Heart right ventricle (tissue), 16 donors: Measurements from ENCODE around the gene KIF21B. TPM values are rescaled to one million over a fixed set of nuclear protein-coding genes. Genes with fewer than 3 reads are reported as not detected.

Experiments
- ATAC-seq, 8 donors: fragments of 200-7000 bp; cut with Tn5 transposase; one replicate each; pipeline ENCODE4 v1.9.1; 2020; ENCODE audit warnings: mild to moderate bottlenecking in 8 of 8, moderate library complexity in 8 of 8, moderate number of reproducible peaks in 1 of 8
- DNase-seq, 2 donors: peaks; one replicate each; pipeline ENCODE4 v3.0.0-alpha.2; 2020
- H3K27ac ChIP-seq, 10 donors: fragments of 200-600 bp; sonication (generic) in 2 of 10; one replicate each; pipeline versions ENCODE4 v1.5.0 to v1.8.0; 2020 to 2022; ENCODE audit warnings: mild to moderate bottlenecking in 3 of 10
- H3K27me3 ChIP-seq, 7 donors: fragments of 200-600 bp; one replicate each; pipeline ENCODE4 v1.8.0; 2021 to 2022; ENCODE audit warnings: mild to moderate bottlenecking in 2 of 7
- H3K36me3 ChIP-seq, 9 donors: fragments of 200-600 bp; sonication (generic) in 1 of 9; one replicate each; pipeline versions ENCODE4 v1.5.0 to v1.8.0; 2020 to 2022; ENCODE audit warnings: mild to moderate bottlenecking in 2 of 9
- H3K4me1 ChIP-seq, 9 donors: fragments of 200-600 bp; sonication (generic) in 1 of 9; one replicate each; pipeline versions ENCODE4 v1.5.0 to v1.8.0; 2020 to 2022; ENCODE audit warnings: mild to moderate bottlenecking in 4 of 9
- H3K4me3 ChIP-seq, 10 donors: fragments of 200-600 bp; sonication (generic) in 2 of 10; one replicate each; pipeline versions ENCODE4 v1.5.0 to v1.8.0; 2020 to 2022; ENCODE audit warnings: mild to moderate bottlenecking in 7 of 10, moderate library complexity in 2 of 10
- H3K9me3 ChIP-seq, 11 donors: fragments of 200-600 bp in 10 of 11; sonication (generic) in 2 of 11; one replicate each; pipeline versions ENCODE4 v1.5.0 to v1.8.0; 2013 to 2022; ENCODE audit warnings: mild to moderate bottlenecking in 2 of 11, control low read depth in 1 of 11, moderate library complexity in 1 of 11
- WGBS, 2 donors: extraction: QIAGEN DNeasy Blood & Tissue Kit; methylation state at CpG; one replicate each; pipeline ENCODE4 v1.1.7; 2013; ENCODE audit warnings: inconsistent platforms in 1 of 2; 5-methylcytosine and 5-hydroxymethylcytosine counted together
- intact Hi-C, 10 donors: fragments of 100-400 bp; cut with DNase I; formaldehyde crosslinking; loops; one replicate each; pipeline versions ENCODE4 v1.11.1 to v1.14.2; 2022
- polyA plus RNA-seq, 2 donors: library from polyadenylated mRNA; stranded (reverse); fragments of 200-250 nt; gene quantifications; one replicate each; pipeline ENCODE4 v1.2.3, GENCODE V29; 2013
- total RNA-seq, 10 donors: library from RNA; stranded (reverse); fragmentation: NEBNext Ultra II Directional in 3 of 10; extraction: Animal tissue kit (Norgen Biotek cat#: 25700) in 3 of 10; gene quantifications; one replicate each; pipeline versions ENCODE4 v1.2.1 to v1.2.4, GENCODE V29; 2021 to 2023
- TF ChIP-seq, protein P1 (sequence below), 9 donors: fragments of 200-600 bp; sonication (generic) in 2 of 9; IDR thresholded peaks; one replicate each; pipeline versions ENCODE4 v1.5.0 to v1.8.0; 2021 to 2022; ENCODE audit warnings: antibody characterized with exemption in 9 of 9, mild to moderate bottlenecking in 5 of 9, moderate library complexity in 1 of 9
- donor health status: Arrhythmogenic right ventricular cardiomyopathy.
- donor health status: ischemic (EF 13 %, LVEDD 7.1; RV severe dilation, severe dysfunction).
- donor health status: healthy with polysubstance abuse.
- donor health status: DM: no; HTN: yes; CAD: no.
- donor health status: DM: no; HTN: no; CAD: no.
- donor health status: ischemic (EF 25% LVEDD 6.9; RV normal size, moderate dysfunction).
- donor health status: ischemic (EF 25% LVEDD 5.7; RV mildly dilated, moderate dysfunction).
- donor health status: healthy.
- donor health status: DM: yes; HTN: yes; CAD: no.
- donor health status: Ischemic cardiomyopathy.
- donor health status: ischemic (EF 35%, LVEDD 5.7; RV mildly dilated, moderate dysfunction).
- donor health status: nonischemic (EF 11% LVEDD 7.7; RV severe dilation, severe dysfunction).
- donor health status: DM: yes; HTN: yes; CAD: no.
- donor health status: PGD.
- donor health status: ischemic (EF 29% LVEDD 5.4; RV normal size, mild dysfunction).
- donor health status: nonischemic (EF 23%, LVEDD 6.1; RV moderate dilation, normal function).

KIF21B gene
- total and polyA plus RNA-seq, 12 donors = 0.10 to 2.6 (median 0.41) TPM

DNA sequence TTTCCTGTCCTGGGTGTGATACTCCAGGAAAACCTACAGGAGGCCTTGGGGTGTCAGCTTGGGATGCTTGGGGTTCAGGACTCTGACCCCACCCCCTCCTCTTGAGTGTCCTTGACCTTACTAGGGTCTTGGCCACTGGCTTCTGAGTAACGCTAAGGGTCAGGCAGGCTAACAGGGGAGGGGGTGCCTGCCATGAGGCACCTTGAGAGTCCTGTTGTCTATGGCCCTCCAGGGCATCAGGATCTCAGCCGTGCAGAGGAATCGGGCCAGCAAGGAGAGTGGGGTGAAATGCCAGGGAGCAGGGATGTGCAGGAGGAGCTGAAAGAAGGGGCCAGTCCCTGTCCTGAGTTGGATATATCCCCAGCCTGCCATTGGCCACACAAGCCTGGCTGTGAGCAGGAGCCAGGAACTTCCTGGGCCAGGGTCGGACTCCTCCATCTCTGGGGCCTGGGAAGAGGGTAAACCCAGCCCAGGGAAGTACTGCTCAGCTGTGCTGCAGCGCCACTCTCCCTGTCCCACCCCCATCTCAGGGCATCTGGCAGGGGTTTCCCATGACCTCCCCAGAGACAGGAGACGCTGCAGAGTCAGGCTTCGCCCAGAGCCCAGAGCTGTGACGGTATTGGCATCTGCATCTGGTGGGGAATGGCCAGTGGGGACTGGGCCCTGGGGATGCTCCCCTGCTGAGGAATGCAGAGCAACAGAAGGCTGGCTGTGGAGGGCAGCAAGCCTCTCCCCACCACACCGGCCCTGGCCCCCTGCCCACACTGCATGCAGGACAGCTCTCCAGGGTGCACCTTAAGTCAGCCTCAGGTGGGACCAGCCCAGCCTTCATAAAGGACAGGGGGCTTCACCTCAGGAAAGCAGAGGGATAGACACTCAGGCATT is 6.3 kb downstream of the KIF21B start:
- Histone ChIP-seq H3K4me1 (peaks cover 0 to 100% (median 32%) of the 10 kb centered on the region in 9 donors), H3K27me3 (peaks cover 4 to 52% (median 35%) of the 10 kb centered on the region in 7 donors), H3K27ac (peak overlapping the region in 1 of 10 donors; percentile 72), H3K4me3 (no peak overlapping the region), H3K36me3 (no peaks in the 10 kb centered on the region), H3K9me3 (no peaks in the 10 kb centered on the region)
- WGBS, 2 donors = 83% methylated on average over 9 of the region's 9 CpGs
- ATAC-seq = peak in 1 of 8 donors; percentile 7
- TF ChIP-seq, protein P1, sequence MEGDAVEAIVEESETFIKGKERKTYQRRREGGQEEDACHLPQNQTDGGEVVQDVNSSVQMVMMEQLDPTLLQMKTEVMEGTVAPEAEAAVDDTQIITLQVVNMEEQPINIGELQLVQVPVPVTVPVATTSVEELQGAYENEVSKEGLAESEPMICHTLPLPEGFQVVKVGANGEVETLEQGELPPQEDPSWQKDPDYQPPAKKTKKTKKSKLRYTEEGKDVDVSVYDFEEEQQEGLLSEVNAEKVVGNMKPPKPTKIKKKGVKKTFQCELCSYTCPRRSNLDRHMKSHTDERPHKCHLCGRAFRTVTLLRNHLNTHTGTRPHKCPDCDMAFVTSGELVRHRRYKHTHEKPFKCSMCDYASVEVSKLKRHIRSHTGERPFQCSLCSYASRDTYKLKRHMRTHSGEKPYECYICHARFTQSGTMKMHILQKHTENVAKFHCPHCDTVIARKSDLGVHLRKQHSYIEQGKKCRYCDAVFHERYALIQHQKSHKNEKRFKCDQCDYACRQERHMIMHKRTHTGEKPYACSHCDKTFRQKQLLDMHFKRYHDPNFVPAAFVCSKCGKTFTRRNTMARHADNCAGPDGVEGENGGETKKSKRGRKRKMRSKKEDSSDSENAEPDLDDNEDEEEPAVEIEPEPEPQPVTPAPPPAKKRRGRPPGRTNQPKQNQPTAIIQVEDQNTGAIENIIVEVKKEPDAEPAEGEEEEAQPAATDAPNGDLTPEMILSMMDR (IDR thresholded peaks at IDR 0.05) = no peak
- intact Hi-C loops = loop anchor here in 1 of 10 donors (5.0 kb wide), 1 partner anchor 1730 kb away; no protein-coding TSS in a partner anchor
- no peak for DNase-seq

DNA sequence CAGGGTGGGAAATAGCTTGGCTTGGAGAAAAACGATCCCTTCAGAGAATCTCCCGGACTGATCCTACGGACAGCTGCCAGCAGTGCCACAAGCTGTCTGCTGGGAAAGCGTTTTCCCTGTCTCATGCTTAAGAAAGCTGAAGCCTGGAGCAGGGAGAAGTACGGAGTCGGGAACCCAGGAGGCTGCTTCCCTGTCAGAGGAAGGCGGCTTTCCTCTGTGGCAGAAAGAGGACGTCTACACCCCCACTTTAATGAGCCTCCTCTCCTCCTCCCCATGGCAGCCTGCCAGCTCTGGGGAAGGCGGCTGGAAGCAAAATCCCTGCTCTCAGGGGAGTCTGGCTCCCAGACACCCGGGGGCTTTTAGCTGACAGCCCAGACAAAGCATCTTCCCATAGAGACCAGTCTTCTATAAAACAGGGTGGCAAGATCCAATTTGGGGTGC is 7.3 kb downstream of the KIF21B start:
- Histone ChIP-seq H3K4me1 (peaks cover 0 to 92% (median 31%) of the 10 kb centered on the region in 9 donors), H3K27me3 (peaks cover 4 to 54% (median 38%) of the 10 kb centered on the region in 7 donors), H3K27ac (peak overlapping the region in 1 of 10 donors; percentile 72), H3K36me3 (no peaks in the 10 kb centered on the region), H3K4me3 (no peak overlapping the region), H3K9me3 (no peaks in the 10 kb centered on the region)
- 14 to 20% methylated on average over 10 of the region's 10 CpGs for WGBS, 2 donors
- intact Hi-C loops = loop anchor here in 1 of 10 donors (5.0 kb wide), 1 partner anchor 1729 kb away; no protein-coding TSS in a partner anchor
- TF ChIP-seq, protein P1 (IDR thresholded peaks at IDR 0.05) = no peak
- DNase-seq = peak; percentile 38 to 40
- ATAC-seq = peak in 4 of 8 donors; percentile 12 to 52 (median 43)

- Histone ChIP-seq H3K4me1 (peaks cover 0 to 86% (median 31%) of the 10 kb centered on the region in 9 donors), H3K9me3 (no peaks in the 10 kb centered on the region), H3K36me3 (no peaks in the 10 kb centered on the region), H3K27me3 (peaks cover 4 to 58% (median 40%) of the 10 kb centered on the region in 7 donors), H3K27ac (peak overlapping the region in 1 of 10 donors; percentile 72), H3K4me3 (no peak overlapping the region)
- TF ChIP-seq, protein P1 (IDR thresholded peaks at IDR 0.05) = no peak
- no peak for DNase-seq
- 43 to 44% methylated on average over 5 of the region's 5 CpGs for WGBS, 2 donors
- ATAC-seq = no peak
- intact Hi-C loops = loop anchor here in 1 of 10 donors (5.0 kb wide), 1 partner anchor 1728 kb away; no protein-coding TSS in a partner anchor
Measured at GRCh38 chr1:201015551-201016091, 7.9 kb downstream of the KIF21B start.

- intact Hi-C loops = loop anchor here in 1 of 10 donors (5.0 kb wide), 1 partner anchor 1728 kb away; no protein-coding TSS in a partner anchor
- DNase-seq (no peak), ATAC-seq (no peak)
- no peaks in the 10 kb centered on the region for H3K36me3 ChIP-seq
- H3K4me3 ChIP-seq = no peak overlapping the region
- TF ChIP-seq, protein P1 (IDR thresholded peaks at IDR 0.05) = no peak
- 78 to 81% methylated on average over 3 of the region's 3 CpGs for WGBS, 2 donors
- peaks cover 0 to 82% (median 31%) of the 10 kb centered on the region in 9 donors for H3K4me1 ChIP-seq
- H3K9me3 ChIP-seq = no peaks in the 10 kb centered on the region
- peaks cover 4 to 66% (median 40%) of the 10 kb centered on the region in 7 donors for H3K27me3 ChIP-seq
- H3K27ac ChIP-seq = peak overlapping the region in 1 of 10 donors; percentile 55
Measured at GRCh38 chr1:201014816-201015200, 8.7 kb downstream of the KIF21B start.
